ENCODE data around the gene GPC1.

GPC1 gene

GRCh38 chr2:240412211-240412861 is 23.1 kb upstream of the GPC1 start:
- no peak for DNase-seq

GRCh38 chr2:240412975-240413812 is 22.3 kb upstream of the GPC1 start:
- no peak for DNase-seq

- no peak for DNase-seq
Measured at GRCh38 chr2:240413813-240414429, 21.5 kb upstream of the GPC1 start.

- DNase-seq, result no peak
Measured at GRCh38 chr2:240416821-240417220, 18.6 kb upstream of the GPC1 start.

GRCh38 chr2:240418311-240418710 is 17.2 kb upstream of the GPC1 start:
- DNase-seq, result no peak

- no peak for DNase-seq
Measured at GRCh38 chr2:240419271-240419670, 16.2 kb upstream of the GPC1 start.

GRCh38 chr2:240419723-240420122 is 15.7 kb upstream of the GPC1 start:
- DNase-seq, result no peak

GRCh38 chr2:240420206-240421104 is 15.0 kb upstream of the GPC1 start:
- DNase-seq, result no peak

GRCh38 chr2:240421381-240421780 is 14.1 kb upstream of the GPC1 start:
- DNase-seq, result no peak

GRCh38 chr2:240422658-240423329 is 12.7 kb upstream of the GPC1 start:
- no peak for DNase-seq

GRCh38 chr2:240423788-240424191 is 11.7 kb upstream of the GPC1 start:
- no peak for DNase-seq

GRCh38 chr2:240424341-240425235 is 10.9 kb upstream of the GPC1 start:
- DNase-seq, result no peak

- no peak for DNase-seq
Measured at GRCh38 chr2:240425236-240425615, 10.2 kb upstream of the GPC1 start.

GRCh38 chr2:240425697-240426096 is 9.8 kb upstream of the GPC1 start:
- DNase-seq, result no peak

- no peak for DNase-seq
Measured at GRCh38 chr2:240426845-240427721, 8.4 kb upstream of the GPC1 start.

- DNase-seq, result no peak
Measured at GRCh38 chr2:240427729-240428128, 7.7 kb upstream of the GPC1 start.

- no peak for DNase-seq
Measured at GRCh38 chr2:240428245-240428644, 7.2 kb upstream of the GPC1 start.

- DNase-seq, result no peak
Measured at GRCh38 chr2:240429341-240429871, 6.1 kb upstream of the GPC1 start.

GRCh38 chr2:240429872-240430491 is 5.5 kb upstream of the GPC1 start:
- no peak for DNase-seq
